IMR-90 (cell line): ENCODE data around the gene LDLRAD4. TPM values are rescaled to one million over a fixed set of nuclear protein-coding genes. Genes with fewer than 3 reads are reported as not detected.

Source experiments
- ATAC-seq: fragments of 200-7000 bp; cut with Tn5 transposase; 2 replicates; pipeline ENCODE4 v1.9.1; 2020; ENCODE audit warnings: low read depth, mild to moderate bottlenecking, moderate library complexity
- BruUV-seq: library from RNA; stranded (reverse); fragments of 400-500 nt; replicated peaks from 2 replicates; lab custom pipeline; 2021; lab: Mats Ljungman, UMichigan
- CTCF ChIA-PET: fragments of 300-600 bp; formaldehyde crosslinking; extraction: SDS; loops from one replicate; lab custom pipeline; 2021; ENCODE audit warnings: antibody characterized with exemption; lab: Yijun Ruan, JAX
- POLR2A ChIA-PET: fragments of 300-600 bp; sonication (Branson Sonifier 250); formaldehyde crosslinking; loops from one replicate; lab custom pipeline; 2022; ENCODE audit warnings: antibody characterized with exemption; ENCODE audit not compliant: unreplicated experiment; lab: Charles Lee
- DNase-seq: peaks from one replicate; pipeline ENCODE4 v3.0.0; 2013
- H2AFZ ChIP-seq: replicated peaks from 2 replicates; pipeline ENCODE3; 2013; ENCODE audit warnings: low read length, mild to moderate bottlenecking; ENCODE audit not compliant: poor library complexity
- H2AK5ac ChIP-seq: 2 replicates; pipeline ENCODE4 v1.6.1; 2013; ENCODE audit warnings: low read depth, low read length, inconsistent platforms
- H2AK9ac ChIP-seq: replicated peaks from 2 replicates; pipeline ENCODE3; 2013; ENCODE audit warnings: mild to moderate bottlenecking, low read depth, low read length, moderate library complexity; ENCODE audit not compliant: poor library complexity
- H2BK120ac ChIP-seq: 2 replicates; pipeline ENCODE4 v1.6.1; 2013; ENCODE audit warnings: low read depth, low read length, inconsistent platforms
- H2BK15ac ChIP-seq: 3 replicates; pipeline ENCODE4 v1.6.1; 2013; ENCODE audit warnings: low read depth, low read length, inconsistent platforms
- H2BK20ac ChIP-seq: 2 replicates; pipeline ENCODE4 v1.6.1; 2013; ENCODE audit warnings: low read depth, mild to moderate bottlenecking, inconsistent platforms, low read length, moderate library complexity
- H2BK5ac ChIP-seq: 2 replicates; pipeline ENCODE4 v1.6.1; 2013; ENCODE audit warnings: mild to moderate bottlenecking, low read depth, low read length, inconsistent platforms; ENCODE audit not compliant: poor library complexity, severe bottlenecking
- H3K14ac ChIP-seq: replicated peaks from 2 replicates; pipeline ENCODE4 v1.6.1; 2013; ENCODE audit warnings: low read depth, low read length, inconsistent platforms
- H3K18ac ChIP-seq: 2 replicates; pipeline ENCODE4 v1.6.1; 2013; ENCODE audit warnings: low read depth, low read length, control low read depth
- H3K23ac ChIP-seq: 2 replicates; pipeline ENCODE4 v1.6.1; 2013; ENCODE audit warnings: low read depth, low read length, inconsistent platforms
- H3K27ac ChIP-seq: 2 replicates; pipeline ENCODE4 v1.5.1; 2013; ENCODE audit warnings: mild to moderate bottlenecking, control low read depth, low read length; ENCODE audit not compliant: insufficient read depth
- H3K27me3 ChIP-seq: 2 replicates; pipeline ENCODE4 v1.6.1; 2013; ENCODE audit warnings: low read length; ENCODE audit not compliant: control insufficient read depth, insufficient read depth
- H3K36me3 ChIP-seq: 2 replicates; pipeline ENCODE4 v1.6.1; 2013; ENCODE audit warnings: low read length, mixed read lengths; ENCODE audit not compliant: control insufficient read depth, insufficient read depth
- H3K4ac ChIP-seq: 2 replicates; pipeline ENCODE4 v1.6.1; 2013; ENCODE audit warnings: low read depth, low read length, inconsistent platforms
- H3K4me1 ChIP-seq: 2 replicates; pipeline ENCODE4 v1.6.1; 2013; ENCODE audit warnings: low read length, mixed read lengths; ENCODE audit not compliant: control insufficient read depth, insufficient read depth
- H3K4me2 ChIP-seq: 2 replicates; pipeline ENCODE4 v1.6.1; 2013; ENCODE audit warnings: low read depth, mild to moderate bottlenecking, control low read depth, low read length, moderate library complexity
- H3K4me3 ChIP-seq: 2 replicates; pipeline ENCODE4 v1.5.1; 2013; ENCODE audit warnings: low read depth, mild to moderate bottlenecking, control low read depth, low read length, moderate library complexity; ENCODE audit not compliant: insufficient read depth
- H3K56ac ChIP-seq: 2 replicates; pipeline ENCODE4 v1.6.1; 2013; ENCODE audit warnings: low read length, inconsistent platforms; ENCODE audit not compliant: insufficient read depth; ENCODE audit errors: extremely low read depth
- H3K79me1 ChIP-seq, 2 experiments: 2 replicates each; pipeline ENCODE4 v1.6.1; 2013; ENCODE audit warnings: low read length in 2 of 2, inconsistent platforms in 1 of 2, low read depth in 1 of 2
- H3K9ac ChIP-seq: 2 replicates; pipeline ENCODE4 v1.6.1; 2013; ENCODE audit warnings: low read depth, low read length, control low read depth
- H3K9me1 ChIP-seq: 2 replicates; pipeline ENCODE4 v1.6.1; 2013; ENCODE audit warnings: low read length, inconsistent platforms; ENCODE audit not compliant: insufficient read depth
- H3K9me3 ChIP-seq: 2 replicates; pipeline ENCODE4 v1.6.1; 2013; ENCODE audit warnings: low read length; ENCODE audit not compliant: control insufficient read depth, insufficient read depth
- H4K20me1 ChIP-seq: 2 replicates; pipeline ENCODE4 v1.6.1; 2013; ENCODE audit warnings: low read length, inconsistent platforms; ENCODE audit not compliant: insufficient read depth
- H4K5ac ChIP-seq: 2 replicates; pipeline ENCODE4 v1.6.1; 2013; ENCODE audit warnings: mild to moderate bottlenecking, low read depth, low read length, control low read depth
- H4K8ac ChIP-seq, 2 experiments: 2 replicates each; pipeline ENCODE4 v1.6.1; 2013; ENCODE audit warnings: low read depth in 2 of 2, low read length in 2 of 2, control low read depth in 1 of 2, inconsistent platforms in 1 of 2
- H4K91ac ChIP-seq: 2 replicates; pipeline ENCODE4 v1.6.1; 2013; ENCODE audit warnings: low read depth, low read length, inconsistent platforms; ENCODE audit not compliant: insufficient read depth
- BHLHE40 ChIP-seq: fragments of 150-350 bp; IDR thresholded peaks from 2 replicates; pipeline ENCODE4 v1.6.1; 2016; ENCODE audit warnings: mild to moderate bottlenecking, low read depth, low read length
- CEBPB ChIP-seq: IDR thresholded peaks from 2 replicates; pipeline ENCODE4 v1.6.1; 2012; ENCODE audit warnings: low read depth, low read length, improper control_type of control experiment
- CHD1 ChIP-seq: IDR thresholded peaks from 2 replicates; pipeline ENCODE4 v1.6.1; 2012; ENCODE audit warnings: low read depth, low read length, improper control_type of control experiment
- CTCF ChIP-seq: conservative IDR thresholded peaks from 2 replicates; pipeline ENCODE4 v1.5.1; 2012; ENCODE audit warnings: mild to moderate bottlenecking, low read depth, low read length, improper control_type of control experiment
- FOS ChIP-seq: fragments of 150-350 bp; IDR thresholded peaks from 2 replicates; pipeline ENCODE4 v1.6.1; 2016; ENCODE audit warnings: low read depth, low read length
- MAFK ChIP-seq: IDR thresholded peaks from 2 replicates; pipeline ENCODE4 v1.6.1; 2012; ENCODE audit warnings: low read depth, low read length, improper control_type of control experiment
- MAZ ChIP-seq: IDR thresholded peaks from 2 replicates; pipeline ENCODE4 v1.6.1; 2012; ENCODE audit warnings: low read depth, mild to moderate bottlenecking, low read length, improper control_type of control experiment, moderate library complexity, borderline replicate concordance
- MXI1 ChIP-seq: IDR thresholded peaks from 2 replicates; pipeline ENCODE4 v1.6.1; 2012; ENCODE audit warnings: low read depth, mild to moderate bottlenecking, low read length, moderate library complexity, borderline replicate concordance
- POLR2A ChIP-seq: IDR thresholded peaks from 2 replicates; pipeline ENCODE4 v1.6.1; 2012; ENCODE audit warnings: mild to moderate bottlenecking, low read depth, low read length
- RAD21 ChIP-seq: IDR thresholded peaks from 2 replicates; pipeline ENCODE4 v1.6.1; 2012; ENCODE audit warnings: low read length, improper control_type of control experiment
- RCOR1 ChIP-seq: IDR thresholded peaks from 2 replicates; pipeline ENCODE4 v1.6.1; 2012; ENCODE audit warnings: mild to moderate bottlenecking, low read length, improper control_type of control experiment; ENCODE audit not compliant: insufficient replicate concordance
- RFX5 ChIP-seq: IDR thresholded peaks from 2 replicates; pipeline ENCODE4 v1.8.0; 2012; ENCODE audit warnings: low read depth, mild to moderate bottlenecking, low read length, moderate library complexity
- SMC3 ChIP-seq: fragments of 150-350 bp; IDR thresholded peaks from 2 replicates; pipeline ENCODE4 v1.6.1; 2016; ENCODE audit warnings: low read depth, mild to moderate bottlenecking, antibody characterized with exemption, low read length, moderate library complexity
- USF2 ChIP-seq: fragments of 150-350 bp; IDR thresholded peaks from 2 replicates; pipeline ENCODE4 v1.6.1; 2017; ENCODE audit warnings: mild to moderate bottlenecking, antibody characterized with exemption, low read length, low read depth
- WGBS, 2 experiments: methylation state at CpG; one replicate each; pipeline versions ENCODE4 v1.1.5 to v1.1.7; 2013; ENCODE audit warnings: missing lambda C conversion rate in 2 of 2; ENCODE audit not compliant: insufficient read length in 1 of 2; ENCODE audit errors: extremely low coverage in 2 of 2; 5-methylcytosine and 5-hydroxymethylcytosine counted together
- dilution Hi-C: fragments of 300-500 bp; cut with HindIII; formaldehyde crosslinking; loops from one replicate; pipeline ENCODE4 v1.14.3; 2018; ENCODE audit warnings: low sequenced_read_pairs; ENCODE audit not compliant: unreplicated experiment
- in situ Hi-C: fragments of 300-500 bp; cut with MboI; formaldehyde crosslinking; loops from 3 replicates; pipeline ENCODE4 v1.14.3; 2019; ENCODE audit warnings: low sequenced_read_pairs, inconsistent platforms, mixed read lengths
- intact Hi-C: fragments of 100-400 bp; cut with micrococcal nuclease; formaldehyde crosslinking; loops from 2 replicates; pipeline ENCODE4 v1.10.0; 2022
- polyA plus RNA-seq, 3 experiments: library from polyadenylated mRNA; depleted of rRNA; stranded (reverse); fragments of >200 nt; gene quantifications; 2 replicates each; pipeline ENCODE4 v1.2.3, GENCODE V29; 2012; ENCODE audit warnings: low replicate concordance in 1 of 3
- total RNA-seq: library from RNA; depleted of rRNA; stranded (reverse); fragments of >200 nt; gene quantifications from 2 replicates; pipeline ENCODE4 v1.2.3, GENCODE V29; 2012
- TF ChIP-seq, protein P1 (sequence below): fragments of 150-350 bp; IDR thresholded peaks from 2 replicates; pipeline ENCODE4 v1.6.1; 2016; ENCODE audit warnings: low read depth, mild to moderate bottlenecking, low read length, moderate library complexity, borderline replicate concordance

Gene LDLRAD4
- total and polyA plus RNA-seq, 2 of the 4 experiments (the other 2 are of a cell fraction): not detected

DNA sequence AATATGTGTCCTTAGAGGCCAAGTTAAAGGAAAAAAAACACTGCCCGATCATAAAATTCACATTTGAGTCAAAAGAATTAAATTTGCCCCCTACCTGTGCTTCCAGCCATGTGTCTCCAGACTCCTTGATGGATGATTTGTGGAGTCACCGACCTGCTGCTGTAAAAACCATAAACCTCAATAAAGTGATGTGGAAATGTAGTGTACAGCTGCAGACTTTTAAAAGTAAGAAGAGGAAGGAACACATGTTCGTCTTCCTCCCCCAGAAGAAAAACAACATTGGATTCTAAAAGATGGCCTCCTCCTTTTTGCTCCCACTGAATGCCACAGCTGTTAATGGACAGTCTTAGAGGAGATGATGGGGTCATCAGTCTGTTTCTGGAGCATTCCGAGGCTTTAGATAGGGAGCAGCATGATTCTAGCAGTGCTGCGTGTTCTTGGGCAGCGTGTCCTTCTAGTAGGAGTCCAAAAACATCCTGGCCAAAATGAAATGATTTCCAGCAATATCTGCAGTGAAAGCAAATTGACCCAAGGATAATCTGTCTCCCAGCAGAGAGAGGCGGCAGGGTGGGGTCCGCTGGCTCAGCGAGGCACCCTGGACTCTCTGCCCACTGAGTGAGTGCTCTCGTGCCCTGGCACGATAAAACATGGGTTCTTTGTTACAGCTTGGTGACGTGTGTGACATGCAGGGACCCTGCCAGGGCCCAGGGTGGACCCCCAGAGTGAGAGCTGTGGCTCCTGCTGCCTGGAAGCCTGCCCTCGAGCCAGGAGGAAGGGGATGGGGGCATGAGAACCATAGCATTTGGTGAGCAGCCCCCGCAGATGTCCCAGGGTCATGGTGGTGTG is 311.7 kb downstream of the LDLRAD4 start:
- no peaks in the 10 kb centered on the region for H3K4me1 ChIP-seq
- no peak overlapping the region for H2BK5ac ChIP-seq
- POLR2A ChIA-PET: no interaction called here
- dilution Hi-C loops (no loop called here), intact Hi-C loops (loop anchor here (10.0 kb wide), 1 partner anchor 525 kb away; no protein-coding TSS in a partner anchor), in situ Hi-C loops (no loop called here)
- H3K56ac ChIP-seq: no peak overlapping the region
- no peak overlapping the region for H2AK9ac ChIP-seq
- no peak overlapping the region for H4K91ac ChIP-seq
- no peak overlapping the region for H2AFZ ChIP-seq
- CTCF ChIA-PET: interaction anchor here (0.8 kb wide), 1 partner anchor 314 kb away, joined by 3 read pairs; no protein-coding TSS in a partner anchor
- H2BK20ac ChIP-seq: no peak overlapping the region
- H2BK15ac ChIP-seq: no peak overlapping the region
- H3K18ac ChIP-seq: no peak overlapping the region
- H3K27ac ChIP-seq: no peak overlapping the region
- H3K4me3 ChIP-seq: no peak overlapping the region
- no peak overlapping the region for H3K23ac ChIP-seq
- peaks cover 5% of the 10 kb centered on the region; the same call in 1 of the 2 replicates for H3K27me3 ChIP-seq
- no TSS peak for BruUV-seq
- no peaks in the 10 kb centered on the region for H3K9me3 ChIP-seq
- H4K8ac ChIP-seq: no peak overlapping the region
- H3K79me1 ChIP-seq: no peaks in the 10 kb centered on the region
- no peak overlapping the region for H2BK120ac ChIP-seq
- no peak overlapping the region for H3K14ac ChIP-seq
- ATAC-seq: no peak
- H3K4ac ChIP-seq: no peak overlapping the region
- H3K36me3 ChIP-seq: no peaks in the 10 kb centered on the region
- H3K4me2 ChIP-seq: no peak overlapping the region
- H4K20me1 ChIP-seq: no peaks in the 10 kb centered on the region
- no peaks in the 10 kb centered on the region for H3K9me1 ChIP-seq
- WGBS, 2 experiments: 30% methylated on average over 2 of the region's 14 CpGs; no CpG with 5 or more reads in 1 of the 2 experiments
- no peak for DNase-seq
- no peak overlapping the region for H3K9ac ChIP-seq
- no peak overlapping the region for H4K5ac ChIP-seq
- H2AK5ac ChIP-seq: no peak overlapping the region
- TF ChIP-seq MAZ: no peak
- no peak for TF ChIP-seq CEBPB
- TF ChIP-seq RFX5: no peak
- no peak for TF ChIP-seq MXI1
- TF ChIP-seq SMC3: no peak
- no peak for TF ChIP-seq USF2
- TF ChIP-seq, protein P1, sequence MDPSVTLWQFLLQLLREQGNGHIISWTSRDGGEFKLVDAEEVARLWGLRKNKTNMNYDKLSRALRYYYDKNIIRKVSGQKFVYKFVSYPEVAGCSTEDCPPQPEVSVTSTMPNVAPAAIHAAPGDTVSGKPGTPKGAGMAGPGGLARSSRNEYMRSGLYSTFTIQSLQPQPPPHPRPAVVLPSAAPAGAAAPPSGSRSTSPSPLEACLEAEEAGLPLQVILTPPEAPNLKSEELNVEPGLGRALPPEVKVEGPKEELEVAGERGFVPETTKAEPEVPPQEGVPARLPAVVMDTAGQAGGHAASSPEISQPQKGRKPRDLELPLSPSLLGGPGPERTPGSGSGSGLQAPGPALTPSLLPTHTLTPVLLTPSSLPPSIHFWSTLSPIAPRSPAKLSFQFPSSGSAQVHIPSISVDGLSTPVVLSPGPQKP: no peak
- TF ChIP-seq CTCF: no peak
- no peak for TF ChIP-seq FOS
- no peak for TF ChIP-seq MAFK
- no peak for TF ChIP-seq BHLHE40
- no peak for TF ChIP-seq RCOR1
- TF ChIP-seq CHD1: no peak
- no peak for TF ChIP-seq POLR2A
- no peak for TF ChIP-seq RAD21
